Left renal pelvis (tissue), 4 donors: ENCODE results near the gene GIPR. TPM values are rescaled to one million over a fixed set of nuclear protein-coding genes. Genes with fewer than 3 reads are reported as not detected.
A peak's percentile ranks its signal among the peaks of the same experiment; 100 is the strongest.
"Not testable (repeated sequence)": the region's sequence is repeated elsewhere in the genome, so short reads cannot be mapped to it uniquely, and the experiment has no call there.

Experiments
- DNase-seq, 4 donors: peaks; one replicate each; pipeline ENCODE4 v3.0.0-alpha.2; 2013; ENCODE audit warnings: low read depth in 4 of 4, low spot score in 3 of 4
- polyA plus RNA-seq, 4 donors: library from polyadenylated mRNA; unstranded; fragments of 120-200 nt; gene quantifications; one replicate each; pipeline ENCODE4 v1.2.1, GENCODE V29; 2013; ENCODE audit not compliant: insufficient read length in 4 of 4

GIPR gene
- polyA plus RNA-seq, 4 donors = 0.33 to 1.2 (median 0.56) TPM

DNA sequence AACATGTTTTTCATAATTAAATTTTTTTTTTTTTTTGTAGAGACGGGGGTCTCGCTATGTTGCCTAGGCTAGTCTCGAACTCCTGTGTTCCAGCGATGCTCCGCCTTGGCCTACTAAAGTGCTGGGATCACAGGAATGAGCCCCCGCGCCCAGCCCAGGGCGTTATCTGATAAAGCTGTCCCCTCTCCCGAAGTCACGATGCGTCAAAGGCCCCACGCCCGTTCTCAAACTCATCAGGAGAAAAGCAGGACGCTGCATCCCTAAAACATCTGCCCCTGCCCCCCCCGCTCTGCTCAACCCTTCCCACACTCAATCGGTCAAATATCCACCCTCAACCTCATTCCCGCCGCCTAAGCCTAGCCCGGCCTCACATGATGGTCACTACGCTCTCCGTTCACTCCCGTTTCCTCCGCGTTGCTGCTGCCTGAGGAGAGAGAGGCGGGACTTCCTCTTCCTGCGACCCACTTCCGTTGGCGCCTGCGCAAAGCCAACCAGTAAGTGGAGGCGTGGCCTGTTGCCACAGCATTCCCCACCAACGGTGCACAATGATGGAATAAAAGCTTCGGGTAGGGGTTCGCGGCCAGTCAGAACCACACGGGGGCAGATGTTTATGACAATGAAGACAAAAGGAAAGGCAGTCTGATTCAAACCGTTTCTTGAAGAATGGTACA, 23.6 kb downstream of the GIPR start, which contains the start of gene SNRPD2:
Gene SNRPD2 (minus strand): TSS at position 438 of the 671 bp plus-strand sequence. CDS start 65 bp downstream, at position 373.
- DNase-seq = peak; percentile 90 to 95 (median 92)

DNA sequence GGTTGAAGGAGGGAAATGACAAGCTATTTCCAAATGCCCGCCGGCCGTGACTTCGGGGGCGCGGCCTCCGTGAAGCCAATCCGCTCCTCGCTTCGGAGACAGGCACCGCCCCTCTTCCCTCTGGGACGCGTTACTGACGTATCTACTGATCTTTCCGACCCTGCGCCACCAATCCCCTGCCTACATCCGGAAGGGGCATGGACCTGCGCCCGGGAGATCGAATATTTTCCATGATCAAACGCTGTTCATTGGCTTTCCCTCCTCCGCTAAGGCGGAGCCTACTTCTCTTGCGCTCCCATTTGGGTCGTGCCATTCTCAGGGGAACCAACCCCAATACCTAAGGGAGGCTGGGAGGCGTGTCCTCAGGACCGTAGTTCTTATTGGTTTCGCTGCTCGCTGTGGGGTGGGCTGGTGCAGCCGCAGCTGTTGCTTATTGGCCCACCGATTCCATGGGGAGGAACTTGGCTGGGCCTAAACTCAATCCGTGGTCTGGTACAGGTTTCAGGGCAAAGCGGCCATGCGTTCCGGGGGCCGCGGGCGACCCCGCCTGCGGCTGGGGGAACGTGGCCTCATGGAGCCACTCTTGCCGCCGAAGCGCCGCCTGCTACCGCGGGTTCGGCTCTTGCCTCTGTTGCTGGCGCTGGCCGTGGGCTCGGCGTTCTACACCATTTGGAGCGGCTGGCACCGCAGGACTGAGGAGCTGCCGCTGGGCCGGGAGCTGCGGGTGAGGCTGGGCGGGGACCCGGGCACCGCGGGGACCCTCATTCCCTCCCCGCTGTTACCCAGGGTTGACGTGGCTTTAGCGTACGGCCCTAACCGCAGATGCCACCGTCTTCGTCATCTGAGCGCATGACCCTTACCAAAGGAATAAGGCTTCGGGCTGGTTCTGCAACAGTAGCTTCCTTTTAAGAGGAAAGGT, 24.4 kb downstream of the GIPR start, which contains the start of gene QPCTL:
Gene QPCTL (plus strand): TSS at position 480 of the 919 bp plus-strand sequence. CDS start 38 bp downstream, at position 518.
- DNase-seq = peak; percentile 93 to 97 (median 95)

DNA sequence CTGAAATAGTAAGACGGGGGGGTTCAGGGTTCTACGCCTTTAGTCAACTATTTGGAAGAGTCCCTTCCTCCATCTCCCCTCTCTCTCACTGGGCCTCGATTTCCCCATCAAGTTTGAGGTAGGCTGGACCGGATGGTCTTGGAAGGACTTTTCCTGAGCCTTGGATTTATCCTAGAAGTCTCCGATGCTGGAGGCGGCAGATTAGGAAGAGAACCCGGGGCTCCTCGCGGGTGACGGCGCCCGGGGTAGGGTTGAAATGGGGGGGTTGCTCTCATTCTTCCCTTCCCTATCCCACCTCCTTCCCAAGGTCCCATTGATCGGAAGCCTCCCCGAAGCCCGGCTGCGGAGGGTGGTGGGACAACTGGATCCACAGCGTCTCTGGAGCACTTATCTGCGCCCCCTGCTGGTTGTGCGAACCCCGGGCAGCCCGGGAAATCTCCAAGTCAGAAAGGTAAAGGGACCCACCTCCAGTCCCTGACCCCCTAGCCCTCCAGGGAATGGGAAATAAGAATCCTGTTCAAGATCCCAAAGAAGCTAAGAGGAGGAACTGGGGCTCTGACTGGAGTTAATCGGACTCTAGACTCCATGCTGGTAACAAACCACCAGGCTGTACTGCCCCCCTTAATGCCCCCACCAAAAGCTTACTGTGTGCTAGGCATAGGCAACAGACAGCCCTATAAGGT, 25.2 kb downstream of the GIPR start:
- no peak for DNase-seq

DNA sequence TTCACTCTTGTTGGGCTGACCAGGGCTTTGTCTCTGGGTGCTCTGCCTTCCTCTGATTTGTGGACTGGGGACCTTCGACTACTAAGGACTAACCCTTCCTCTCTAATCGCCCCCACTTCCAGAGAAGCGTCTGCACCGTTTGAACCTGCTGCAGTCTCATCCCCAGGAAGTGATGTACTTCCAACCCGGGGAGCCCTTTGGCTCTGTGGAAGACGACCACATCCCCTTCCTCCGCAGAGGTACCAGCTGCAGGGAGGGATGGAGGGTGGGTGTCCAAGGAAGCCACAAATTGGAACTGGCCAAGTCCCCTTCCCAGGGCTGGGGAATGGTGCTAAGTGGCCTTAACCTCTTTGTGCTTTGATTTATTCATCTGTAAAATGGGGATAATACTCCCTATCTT, 33.7 kb downstream of the GIPR start:
- DNase-seq = no peak

DNA sequence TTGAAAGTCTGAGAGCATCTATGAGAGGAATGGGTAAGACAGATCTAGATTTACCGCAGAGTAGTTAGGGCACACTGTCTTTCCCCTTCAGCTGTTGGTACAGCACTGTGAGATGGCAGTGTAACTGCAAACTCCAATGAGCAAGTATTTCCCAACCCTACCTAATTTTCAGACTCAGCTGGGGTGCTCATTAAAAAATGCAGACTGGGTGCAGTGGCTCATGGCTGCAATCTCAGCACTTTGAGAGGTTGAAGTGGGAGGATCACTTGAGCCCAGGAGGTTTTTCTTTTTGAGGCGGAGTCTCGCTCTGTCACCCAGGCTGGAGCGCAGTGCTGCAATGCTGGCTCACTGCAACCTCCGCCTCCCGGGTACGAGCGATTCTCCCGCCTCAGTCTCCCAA, 37.1 kb downstream of the GIPR start:
- DNase-seq = no peak

DNA sequence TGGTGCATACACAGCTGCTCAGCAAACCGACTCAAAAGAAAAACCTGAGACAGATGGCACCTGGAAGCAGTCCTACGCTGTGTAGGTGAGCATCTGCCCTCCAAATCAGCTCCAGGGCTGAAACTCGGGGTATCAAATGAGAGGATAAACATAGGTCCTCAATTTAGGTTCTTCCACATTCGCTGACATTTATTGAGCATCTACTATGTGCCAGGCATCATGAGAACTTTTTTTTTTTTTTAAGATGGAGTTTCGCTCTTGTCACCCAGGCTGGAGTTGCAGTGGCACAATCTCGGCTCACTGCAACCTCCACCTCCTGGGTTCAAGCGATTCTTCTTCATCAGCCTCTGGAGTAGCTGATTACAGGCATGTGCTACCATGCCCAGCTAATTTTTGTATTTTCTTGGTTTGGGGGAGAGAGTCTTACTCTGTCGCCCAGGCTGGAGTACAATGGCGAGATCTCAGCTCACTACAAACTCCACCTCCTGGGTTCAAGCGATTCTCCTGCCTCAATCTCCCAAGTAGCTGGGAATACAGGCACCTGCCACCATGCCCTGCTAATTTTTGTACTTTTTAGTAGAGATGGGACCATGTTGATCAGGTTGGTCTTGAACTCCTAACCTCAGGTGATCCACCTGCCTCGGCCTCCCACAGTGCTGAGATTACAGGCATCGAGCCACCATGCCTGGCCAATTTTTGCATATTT, 37.8 kb downstream of the GIPR start:
- DNase-seq = no peak

DNA sequence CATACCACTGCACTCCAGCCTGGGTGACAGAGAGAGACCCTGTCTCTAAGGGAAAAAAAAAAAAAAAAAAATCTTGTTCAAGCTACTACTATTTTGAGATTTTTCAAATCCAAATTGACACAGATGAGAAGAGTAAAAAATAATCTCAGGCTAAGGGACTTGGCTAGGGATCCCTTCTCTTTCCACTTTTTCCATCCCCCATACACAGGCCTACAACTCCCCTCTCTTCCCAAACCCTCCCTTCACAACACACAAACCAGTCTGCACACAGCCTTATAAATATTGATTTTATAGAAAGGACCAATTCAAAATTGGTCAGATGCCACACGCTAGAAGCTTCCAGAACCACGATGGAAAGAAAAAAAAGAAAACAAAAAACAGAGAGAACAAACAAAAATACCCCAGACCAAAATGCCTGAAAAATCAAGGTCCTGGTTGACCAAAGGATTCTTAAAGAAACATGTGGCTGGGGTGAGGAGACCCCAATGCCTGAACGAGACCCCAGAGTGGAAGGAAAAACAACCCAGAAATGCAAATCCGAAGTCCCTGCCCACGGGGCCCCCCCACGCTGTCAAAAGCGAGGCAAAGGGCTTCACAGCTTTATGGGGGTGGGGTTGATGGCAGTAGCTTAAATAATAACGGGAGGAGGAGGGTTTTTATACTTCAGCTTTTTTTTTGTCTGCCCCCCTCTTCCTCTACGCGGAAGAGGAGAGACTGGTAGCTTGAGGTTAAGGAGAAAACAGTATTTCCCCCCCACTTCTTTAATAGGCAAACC, 42.5 kb downstream of the GIPR start:
- no peak for DNase-seq

DNA sequence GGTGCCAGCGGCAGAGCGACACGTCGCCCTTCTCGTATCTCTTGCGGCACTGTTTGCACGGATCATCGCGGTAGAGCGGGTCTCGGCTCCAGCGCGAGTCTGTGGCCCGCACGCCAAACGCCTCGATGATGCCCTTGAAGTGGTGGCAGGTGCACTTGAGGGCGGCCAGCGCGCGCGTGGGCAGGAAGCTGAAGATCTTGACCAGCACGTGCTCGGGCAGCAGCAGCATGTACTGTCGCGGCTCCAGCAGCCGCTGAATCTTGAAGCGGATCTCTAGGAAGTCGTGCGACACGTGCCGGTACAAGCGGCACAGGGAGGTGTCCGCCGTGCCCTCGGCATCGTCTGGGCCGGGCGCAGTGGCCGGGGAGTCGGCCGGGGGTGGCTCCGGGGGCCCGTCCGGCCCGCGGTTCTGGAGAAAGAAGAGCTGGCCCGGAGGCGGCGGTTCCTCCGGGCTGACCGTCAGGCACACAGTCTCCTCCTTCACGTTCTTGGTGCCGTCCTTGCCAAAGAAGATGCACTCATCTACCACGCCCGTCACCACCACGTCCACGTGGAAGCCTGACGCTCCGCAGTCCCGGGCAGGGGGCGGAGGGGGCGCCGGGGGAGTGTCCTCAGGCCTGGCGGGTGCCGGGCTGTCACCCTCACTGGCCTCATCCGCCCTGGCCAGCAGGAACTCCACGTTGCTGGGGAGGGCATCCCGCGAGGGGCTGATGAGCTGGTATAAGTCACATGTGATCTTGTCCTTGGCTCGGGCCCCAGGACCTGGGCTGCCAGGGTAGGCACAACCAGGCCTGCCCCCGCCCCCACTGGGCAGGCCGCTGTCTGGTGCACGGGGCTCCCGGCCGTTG, 44.1 kb downstream of the GIPR start:
- DNase-seq = no peak

DNA sequence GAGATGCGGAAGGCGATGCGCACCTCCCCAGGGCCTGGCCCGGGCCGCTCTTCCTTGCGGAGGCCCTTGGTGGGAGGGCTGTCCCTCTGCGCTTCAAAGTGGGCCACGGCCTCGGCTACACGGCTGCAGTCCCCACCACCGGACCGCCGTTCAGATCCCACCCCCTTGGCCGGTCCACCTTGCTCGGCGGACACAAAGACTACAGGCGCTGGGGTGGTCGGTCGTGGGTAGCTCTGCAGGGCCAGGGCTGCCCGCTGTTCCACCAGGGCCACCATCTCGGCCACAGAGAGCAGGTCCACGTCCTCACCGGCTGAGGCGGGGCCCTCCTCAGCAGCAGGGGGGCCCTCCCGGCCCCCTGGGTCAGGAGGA, 44.7 kb downstream of the GIPR start:
- no peak for DNase-seq

DNA sequence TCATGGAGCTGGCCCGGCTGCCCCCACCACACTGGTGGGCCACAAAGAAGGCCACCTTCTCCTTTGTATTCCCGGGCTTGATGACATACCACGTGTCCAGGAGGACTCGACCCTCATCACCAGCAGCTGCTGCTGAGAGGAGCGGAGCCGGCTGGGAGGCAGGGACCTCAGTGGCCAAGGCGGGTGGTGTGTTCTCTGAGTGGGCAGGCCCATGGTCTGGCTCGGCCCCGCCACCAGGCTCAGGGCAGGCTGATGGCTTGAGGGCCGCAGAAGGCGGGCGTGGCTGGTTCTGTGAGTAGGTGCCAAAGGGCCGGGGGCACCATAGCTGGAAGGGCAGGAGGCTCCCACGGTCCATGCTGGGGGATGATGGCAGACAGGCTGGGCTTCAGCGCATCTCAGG, 45.1 kb downstream of the GIPR start:
- DNase-seq = no peak

DNA sequence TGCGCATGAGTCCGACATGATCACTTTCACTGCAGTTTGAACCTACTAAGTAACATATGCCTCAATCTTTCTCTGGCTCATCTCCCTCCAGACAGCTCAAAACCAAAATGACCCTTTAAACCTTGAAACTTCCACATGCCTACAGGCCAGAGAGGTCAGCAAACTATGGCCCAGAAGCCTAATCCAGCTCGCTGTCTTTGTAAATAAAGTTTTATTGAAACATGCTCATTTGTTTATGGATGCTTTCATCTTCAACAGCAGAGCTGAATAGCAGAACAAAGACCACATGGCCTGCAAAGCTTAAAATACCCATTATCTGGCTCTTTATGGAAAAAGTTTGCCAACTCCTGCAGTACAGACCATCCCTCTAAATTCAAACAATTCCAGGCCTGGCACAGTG, 47.1 kb downstream of the GIPR start:
- DNase-seq = no peak

DNA sequence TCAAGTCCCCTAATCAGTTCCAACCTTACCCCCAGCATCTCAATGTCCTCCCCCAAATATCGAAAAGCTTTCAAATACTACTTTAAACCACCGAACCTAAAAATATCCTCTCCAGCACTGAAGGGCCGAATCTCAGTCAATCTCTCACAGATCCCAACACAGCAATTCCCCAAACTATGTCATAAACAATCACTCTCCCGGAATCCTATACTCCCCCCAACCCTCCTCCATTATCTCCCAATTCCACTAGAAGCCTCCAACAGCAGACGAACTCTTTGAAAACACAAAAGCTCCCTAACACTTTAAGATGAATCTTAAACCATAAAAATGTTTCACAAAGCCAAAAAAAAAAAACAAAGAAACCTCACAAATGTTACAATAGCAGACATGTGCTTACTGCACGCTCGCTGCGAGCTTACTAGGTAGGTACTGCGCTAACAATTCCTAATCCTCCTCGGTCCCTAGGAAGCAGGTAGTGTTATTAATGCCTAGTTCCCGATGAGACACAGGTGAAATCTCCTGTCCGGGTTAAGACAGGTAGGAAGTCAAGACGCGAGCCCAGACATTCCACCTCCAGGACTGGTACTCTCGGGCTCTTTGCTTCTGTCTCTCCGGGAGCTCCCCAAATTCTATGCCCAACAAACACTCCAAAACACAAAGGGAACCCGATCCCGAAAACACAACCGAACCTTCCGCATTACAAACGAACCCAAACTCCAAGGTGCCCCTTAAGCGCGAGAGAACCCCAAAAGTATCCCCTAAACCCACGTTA, 48.5 kb downstream of the GIPR start:
- DNase-seq = no peak

DNA sequence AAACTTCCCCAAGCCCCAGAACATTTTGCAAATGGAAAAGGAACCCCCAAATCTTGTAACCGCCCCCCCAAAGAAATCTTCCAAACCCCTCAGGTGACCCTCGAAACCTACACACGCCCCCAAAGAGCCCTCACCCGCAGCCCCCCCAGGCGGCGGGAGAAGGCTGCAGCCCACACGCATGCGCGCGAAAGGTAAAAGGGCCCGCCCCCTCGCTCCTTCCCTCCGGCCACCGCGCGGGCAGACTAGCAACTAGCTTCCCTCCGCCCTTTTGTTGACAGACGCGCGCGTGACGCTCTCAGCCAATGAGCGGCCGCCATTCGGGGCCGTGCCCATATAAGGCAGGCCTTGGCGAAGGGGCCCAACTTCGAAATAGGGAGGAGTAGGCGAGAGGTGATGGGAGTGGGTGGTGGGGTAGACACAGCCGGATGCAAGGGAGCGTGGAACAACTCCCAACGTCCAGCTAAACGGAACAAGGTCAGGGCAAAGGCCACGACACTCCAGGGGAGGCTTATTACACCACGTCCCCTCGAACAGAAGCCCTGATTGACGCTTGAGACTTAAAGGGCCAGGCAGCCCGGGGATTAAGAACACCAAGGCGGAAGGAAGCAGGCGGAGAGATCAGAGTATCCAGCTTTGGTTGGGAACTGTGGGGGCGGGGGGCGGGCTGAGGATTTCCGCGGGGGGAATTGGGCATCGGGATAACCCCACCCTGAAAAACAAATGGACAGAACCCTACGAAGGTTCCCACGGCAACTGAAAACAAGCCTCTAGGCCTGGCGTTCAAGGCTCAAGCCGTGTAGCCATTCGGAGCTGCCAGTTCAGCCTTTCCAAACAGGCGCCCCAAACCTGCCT, 49.3 kb downstream of the GIPR start:
- peak; percentile 98 for DNase-seq

DNA sequence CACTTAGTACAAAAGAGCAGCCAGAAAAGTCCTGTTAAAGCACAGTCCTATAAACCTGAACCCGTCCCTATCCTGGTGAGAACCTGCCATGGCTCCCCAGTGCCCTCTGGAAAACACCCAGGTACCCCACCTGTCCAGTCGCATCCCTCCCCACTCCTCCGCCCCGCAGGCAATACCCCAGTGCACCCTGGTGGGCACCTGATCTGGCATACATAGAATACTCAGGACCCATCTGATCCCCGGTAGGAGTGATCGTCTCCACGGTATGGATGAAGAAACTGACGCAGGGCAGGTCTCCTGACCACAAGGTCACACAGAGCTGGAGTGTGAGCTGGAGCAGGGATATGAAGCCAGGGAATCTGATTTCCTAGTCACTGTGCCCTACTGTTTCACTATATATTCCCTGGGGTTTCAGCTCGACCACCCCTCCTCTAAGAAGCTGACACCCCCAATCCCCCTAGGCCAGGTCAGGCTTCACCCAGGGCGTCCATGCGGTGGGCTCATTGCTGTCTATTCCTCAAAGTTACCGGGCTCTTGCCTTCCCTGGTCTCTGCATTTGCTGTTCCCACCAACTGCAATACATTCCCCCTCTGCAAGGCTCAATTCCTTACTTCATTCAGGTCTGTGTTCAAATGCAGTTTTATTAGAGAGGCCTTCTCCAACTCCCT, 50.1 kb downstream of the GIPR start:
- DNase-seq = no peak

DNA sequence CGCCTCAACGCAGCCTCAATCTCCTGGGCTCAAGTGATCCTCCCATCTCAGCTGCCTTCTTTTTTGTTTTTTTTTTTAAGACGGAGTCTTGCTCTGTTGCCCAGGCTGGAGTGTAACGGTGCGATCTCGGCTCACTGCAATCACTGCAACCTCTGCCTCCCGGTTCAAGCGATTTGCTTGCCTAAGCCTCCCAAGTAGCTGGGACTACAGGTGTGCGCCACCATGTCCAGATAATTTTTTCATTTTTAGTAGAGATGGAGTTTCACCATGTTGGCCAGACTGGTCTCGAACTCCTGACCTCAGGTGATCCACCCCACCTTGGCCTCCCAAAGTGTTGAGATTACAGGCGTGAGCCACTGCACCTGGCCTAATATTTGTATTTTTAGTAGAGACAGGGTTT, 52.0 kb downstream of the GIPR start:
- not testable (repeated sequence) for DNase-seq

DNA sequence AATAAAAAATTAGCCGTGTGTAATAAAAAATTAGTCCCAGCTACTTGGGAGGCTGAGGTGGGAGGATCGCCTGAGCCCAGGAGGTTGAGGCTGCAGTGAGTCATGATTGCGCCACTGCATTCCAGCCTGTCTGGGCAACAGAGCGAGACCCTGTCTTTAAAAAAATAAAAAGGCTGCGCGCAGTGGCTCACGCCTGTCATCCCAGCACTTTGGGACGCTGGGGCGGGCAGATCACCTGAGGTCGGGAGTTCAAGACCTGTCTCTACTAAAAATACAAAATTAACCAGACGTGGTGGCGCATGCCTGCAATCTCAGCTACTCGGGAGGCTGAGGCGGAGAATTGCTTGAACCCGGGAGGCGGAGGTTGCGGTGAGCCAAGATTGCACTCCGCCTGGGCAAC, 60.7 kb downstream of the GIPR start:
- DNase-seq = not testable (repeated sequence)
